Measurements from ENCODE around the gene SHC3. TPM values are rescaled to one million over a fixed set of nuclear protein-coding genes. Genes with fewer than 3 reads are reported as not detected.

Gene SHC3
- total and polyA plus RNA-seq, 2 donors from 2014 or later = 0.95 to 1.5 TPM

GRCh38 chr9:88959727-88960469 is 218.7 kb downstream of the SHC3 start:
- intact Hi-C loops (cut with DNase I) = no loop called here
- Histone ChIP-seq H3K4me3 (ENCODE audit: low read length in 3 of 3) (no peak overlapping the region), H3K27me3 (ENCODE audit: control insufficient read depth, insufficient read depth, low read length) (no peaks in the 10 kb centered on the region), H3K9me3 (ENCODE audit: control insufficient read depth in 2 of 3, insufficient read depth in 1 of 3, low read length in 3 of 3) (no peaks in the 10 kb centered on the region), H3K9ac (ENCODE audit: low read length in 3 of 3) (no peak overlapping the region), H3K36me3 (ENCODE audit: control insufficient read depth in 2 of 3, insufficient read depth in 3 of 3, low read length in 3 of 3) (no peaks in the 10 kb centered on the region), H3K4me1 (ENCODE audit: control insufficient read depth in 2 of 3, insufficient read depth in 2 of 3, low read depth in 1 of 3, low read length in 3 of 3) (no peaks in the 10 kb centered on the region), H3K27ac (ENCODE audit: low read depth in 2 of 2, low read length in 2 of 2) (no peak overlapping the region)
- no peak for TF ChIP-seq CTCF (IDR thresholded peaks at IDR 0.05; ENCODE audit: borderline replicate concordance, extremely low read depth, insufficient read depth)
- DNase-seq (no peak), FAIRE-seq (no peak)

GRCh38 chr9:88957526-88957925 is 221.1 kb downstream of the SHC3 start:
- DNase-seq = no peak
- H3K27ac ChIP-seq (ENCODE audit: low read depth in 2 of 2, low read length in 2 of 2) = no peak overlapping the region
- H3K4me3 ChIP-seq (ENCODE audit: low read length in 3 of 3) = no peak overlapping the region
- FAIRE-seq = no peak
- no peak for TF ChIP-seq CTCF (IDR thresholded peaks at IDR 0.05; ENCODE audit: borderline replicate concordance, extremely low read depth, insufficient read depth)
- H3K9me3 ChIP-seq (ENCODE audit: control insufficient read depth in 2 of 3, insufficient read depth in 1 of 3, low read length in 3 of 3) = no peaks in the 10 kb centered on the region
- H3K4me1 ChIP-seq (ENCODE audit: control insufficient read depth in 2 of 3, insufficient read depth in 2 of 3, low read depth in 1 of 3, low read length in 3 of 3) = no peaks in the 10 kb centered on the region
- no peaks in the 10 kb centered on the region for H3K36me3 ChIP-seq (ENCODE audit: control insufficient read depth in 2 of 3, insufficient read depth in 3 of 3, low read length in 3 of 3)
- no peaks in the 10 kb centered on the region for H3K27me3 ChIP-seq (ENCODE audit: control insufficient read depth, insufficient read depth, low read length)
- intact Hi-C loops (cut with DNase I) = no loop called here
- no peak overlapping the region for H3K9ac ChIP-seq (ENCODE audit: low read length in 3 of 3)

Other genes with a start within 250 kb of the SHC3 start
- 36.4 TPM for gene S1PR3, start 187.3 kb downstream of the SHC3 start, total RNA-seq
- 12.4 TPM for gene S1PR3, start 187.3 kb downstream of the SHC3 start, polyA plus RNA-seq (ENCODE audit: insufficient read depth, low read depth, low replicate concordance)
- 7.0 TPM for gene CKS2, start 132.4 kb upstream of the SHC3 start, total RNA-seq
- 72.8 TPM for gene CKS2, start 132.4 kb upstream of the SHC3 start, polyA plus RNA-seq (ENCODE audit: insufficient read depth, low read depth, low replicate concordance)
- gene SECISBP2, start 139.7 kb upstream of the SHC3 start, total RNA-seq = 59.8 TPM
- 27.0 TPM for gene SECISBP2, start 139.7 kb upstream of the SHC3 start, polyA plus RNA-seq (ENCODE audit: insufficient read depth, low read depth, low replicate concordance)

Data from kidney (tissue), 14 donors.